GM18909 (cell line): Measurements from ENCODE around the gene ASMT.

ENCODE experiments used
- ATAC-seq: cut with Tn5 transposase; IDR thresholded peaks from one replicate; pipeline ENCODE4 v1.9.1; 2021; ENCODE audit warnings: mild to moderate bottlenecking; ENCODE audit not compliant: unreplicated experiment, poor library complexity

ASMT gene

GRCh38 chrX:1686642-1687041 lies 71.8 kb downstream of the ASMT start:
- no peak for ATAC-seq
